PFSK-1 (cell line): ENCODE measurements around the gene TRIM31.

Experiments used
- POLR2AphosphoS5 ChIP-seq: IDR thresholded peaks from 2 replicates; pipeline ENCODE4 v1.6.1; 2012; ENCODE audit warnings: low read depth, mild to moderate bottlenecking, control low read depth, low read length, moderate library complexity
- REST ChIP-seq, 2 experiments: IDR thresholded peaks; 2 replicates each; pipeline versions ENCODE4 v1.6.1 to v1.8.0; 2011 to 2012; ENCODE audit warnings: low read depth in 2 of 2, low read length in 2 of 2, control low read depth in 1 of 2, inconsistent platforms in 1 of 2, mild to moderate bottlenecking in 1 of 2, moderate library complexity in 1 of 2; ENCODE audit not compliant: insufficient read depth in 1 of 2
- SIN3A ChIP-seq: IDR thresholded peaks from 2 replicates; pipeline ENCODE4 v1.6.1; 2012; ENCODE audit warnings: mild to moderate bottlenecking, low read length, moderate library complexity, borderline replicate concordance; ENCODE audit not compliant: insufficient read depth
- TAF1 ChIP-seq: IDR thresholded peaks from 2 replicates; pipeline ENCODE4 v1.6.1; 2012; ENCODE audit warnings: low read length, control low read depth, borderline replicate concordance; ENCODE audit not compliant: insufficient read depth

GRCh38 chr6:30142665-30143064 is 29.8 kb upstream of the TRIM31 start:
- TF ChIP-seq REST (IDR thresholded peaks at IDR 0.05; ENCODE audit: insufficient read depth in 1 of 2, low read depth in 2 of 2, low read length in 2 of 2) (no peak), SIN3A (no peak), TAF1 (no peak), POLR2AphosphoS5 (no peak)
